PFSK-1 (cell line): ENCODE data around the gene PHF13.

Source experiments
- FOXP2 ChIP-seq: optimal IDR thresholded peaks from 2 replicates; pipeline ENCODE3; 2011; ENCODE audit warnings: borderline replicate concordance, control low read depth, inconsistent platforms; ENCODE audit not compliant: insufficient read depth; ENCODE audit errors: extremely low read length, extremely low read depth
- POLR2AphosphoS5 ChIP-seq: IDR thresholded peaks from 2 replicates; pipeline ENCODE4 v1.6.1; 2012; ENCODE audit warnings: low read depth, mild to moderate bottlenecking, control low read depth, low read length, moderate library complexity
- REST ChIP-seq, 2 experiments: IDR thresholded peaks; 2 replicates each; pipeline versions ENCODE4 v1.6.1 to v1.8.0; 2011 to 2012; ENCODE audit warnings: low read depth in 2 of 2, low read length in 2 of 2, control low read depth in 1 of 2, inconsistent platforms in 1 of 2, mild to moderate bottlenecking in 1 of 2, moderate library complexity in 1 of 2; ENCODE audit not compliant: insufficient read depth in 1 of 2
- SIN3A ChIP-seq: IDR thresholded peaks from 2 replicates; pipeline ENCODE4 v1.6.1; 2012; ENCODE audit warnings: mild to moderate bottlenecking, low read length, moderate library complexity, borderline replicate concordance; ENCODE audit not compliant: insufficient read depth
- TAF1 ChIP-seq: IDR thresholded peaks from 2 replicates; pipeline ENCODE4 v1.6.1; 2012; ENCODE audit warnings: low read length, control low read depth, borderline replicate concordance; ENCODE audit not compliant: insufficient read depth

DNA sequence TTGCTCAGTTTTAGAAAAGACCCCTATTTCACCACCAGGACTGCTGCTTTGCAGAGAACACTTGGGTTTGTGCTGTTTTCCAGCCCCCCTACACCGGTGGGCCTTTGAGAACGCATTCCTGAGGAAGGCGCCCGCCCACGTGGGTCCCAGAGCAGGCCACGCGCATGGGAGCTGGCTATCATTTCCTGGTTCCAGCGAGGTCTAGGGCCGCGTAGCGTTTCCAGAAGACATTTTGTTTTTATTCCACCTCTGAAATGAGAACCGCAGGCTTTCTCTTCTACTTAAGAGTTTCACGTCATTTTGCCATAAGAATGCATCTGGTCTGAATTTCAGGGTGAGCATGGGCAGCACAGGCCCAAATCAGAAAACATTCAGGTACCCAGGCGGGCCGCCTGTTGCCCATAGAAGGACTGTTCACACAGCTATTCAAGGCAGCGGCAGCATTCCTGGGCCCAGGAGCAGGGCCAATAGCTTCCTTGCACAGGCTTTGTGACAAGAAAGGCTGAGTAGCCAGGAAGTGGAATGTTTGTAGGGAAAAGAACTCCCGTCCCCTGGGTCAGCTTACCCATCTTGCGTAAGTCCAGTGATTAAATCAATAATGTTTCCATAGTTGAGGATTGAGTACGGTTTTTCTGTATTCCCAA, 9.5 kb upstream of the PHF13 start:
- TF ChIP-seq POLR2AphosphoS5 (peak; percentile 31; the same call in 1 of the 2 replicates), TAF1 (no peak), REST (IDR thresholded peaks at IDR 0.05; ENCODE audit: insufficient read depth in 1 of 2, low read depth in 2 of 2, low read length in 2 of 2) (no peak), FOXP2 (no peak), SIN3A (no peak)
